PC-3 (cell line): Measurements from ENCODE around the gene LHX5. TPM values are rescaled to one million over a fixed set of nuclear protein-coding genes. Genes with fewer than 3 reads are reported as not detected.

Source experiments
- ATAC-seq: fragments of 200-7000 bp; cut with Tn5 transposase; 2 replicates; pipeline ENCODE4 v1.9.1; 2020; ENCODE audit warnings: mild to moderate bottlenecking, moderate library complexity
- BruUV-seq: library from RNA; stranded (reverse); fragments of 400-500 nt; replicated peaks from 2 replicates; lab custom pipeline; 2021; lab: Mats Ljungman, UMichigan
- CTCF ChIA-PET: fragments of 300-600 bp; sonication (Branson Sonifier 250); formaldehyde crosslinking; loops from one replicate; lab custom pipeline; 2022; ENCODE audit warnings: antibody characterized with exemption; lab: Charles Lee
- POLR2A ChIA-PET: fragments of 300-600 bp; sonication (Branson Sonifier 250); formaldehyde crosslinking; loops from one replicate; lab custom pipeline; 2022; ENCODE audit warnings: antibody characterized with exemption; ENCODE audit not compliant: unreplicated experiment; lab: Charles Lee
- DNase-seq: peaks from one replicate; pipeline ENCODE4 v3.0.0-alpha.2; 2015
- H2AFZ ChIP-seq: fragments of 300-600 bp; sonication (generic); 2 replicates; pipeline ENCODE4 v1.6.0; 2016; ENCODE audit warnings: antibody characterized with exemption, low read length
- H3F3A ChIP-seq: fragments of 300-600 bp; sonication (generic); one replicate; pipeline ENCODE4 v1.6.0; 2017; ENCODE audit warnings: antibody characterized with exemption, low read length, control low read depth, mild to moderate bottlenecking; ENCODE audit not compliant: unreplicated experiment
- H3K27ac ChIP-seq: fragments of 300-600 bp; sonication (generic); 2 replicates; pipeline ENCODE4 v1.5.1; 2016; ENCODE audit warnings: mild to moderate bottlenecking, low read length
- H3K27me3 ChIP-seq: fragments of 300-600 bp; sonication (generic); 2 replicates; pipeline ENCODE4 v1.6.1; 2016; ENCODE audit warnings: low read length, mixed read lengths
- H3K36me3 ChIP-seq: fragments of 300-600 bp; sonication (generic); 2 replicates; pipeline ENCODE4 v1.6.1; 2016; ENCODE audit warnings: low read depth, mixed run types, low read length, mixed read lengths
- H3K4me1 ChIP-seq: fragments of 300-600 bp; sonication (generic); 2 replicates; pipeline ENCODE4 v1.5.1; 2016; ENCODE audit warnings: low read length; ENCODE audit not compliant: insufficient read depth
- H3K4me2 ChIP-seq: fragments of 300-600 bp; sonication (generic); 2 replicates; pipeline ENCODE4 v1.6.0; 2016; ENCODE audit warnings: low read length
- H3K4me3 ChIP-seq: fragments of 300-600 bp; sonication (generic); 2 replicates; pipeline ENCODE4 v1.5.1; 2016; ENCODE audit warnings: mild to moderate bottlenecking, low read length, mixed read lengths
- H3K79me2 ChIP-seq: fragments of 300-600 bp; sonication (generic); 2 replicates; pipeline ENCODE4 v1.6.1; 2017; ENCODE audit warnings: low read length, mixed read lengths
- H3K9ac ChIP-seq: fragments of 300-600 bp; sonication (generic); 2 replicates; pipeline ENCODE4 v1.6.0; 2016; ENCODE audit warnings: mild to moderate bottlenecking, low read length
- H3K9me2 ChIP-seq: fragments of 300-600 bp; sonication (generic); replicated peaks from 2 replicates; pipeline ENCODE4 v1.6.1; 2016; ENCODE audit warnings: mixed run types, low read length, mixed read lengths
- H3K9me3 ChIP-seq: fragments of 300-600 bp; sonication (generic); 2 replicates; pipeline ENCODE4 v1.6.1; 2016; ENCODE audit warnings: low read length, mixed read lengths
- H4K20me1 ChIP-seq: fragments of 300-600 bp; sonication (generic); 2 replicates; pipeline ENCODE4 v1.6.1; 2016; ENCODE audit warnings: low read length, mixed read lengths
- CTCF ChIP-seq: fragments of 300-600 bp; sonication (generic); conservative IDR thresholded peaks from 2 replicates; pipeline ENCODE4 v1.5.1; 2017; ENCODE audit warnings: antibody characterized with exemption, low read depth, mild to moderate bottlenecking, low read length
- EZH2 ChIP-seq: fragments of 300-600 bp; sonication (generic); IDR thresholded peaks from one replicate; pipeline ENCODE4 v1.6.1; 2017; ENCODE audit warnings: antibody characterized with exemption, mild to moderate bottlenecking, low read length; ENCODE audit not compliant: unreplicated experiment
- EZH2phosphoT487 ChIP-seq: fragments of 300-600 bp; sonication (generic); IDR thresholded peaks from 2 replicates; pipeline ENCODE4 v1.6.1; 2018; ENCODE audit warnings: mild to moderate bottlenecking, antibody characterized with exemption, low read length, borderline replicate concordance
- intact Hi-C: fragments of 100-400 bp; cut with micrococcal nuclease; formaldehyde crosslinking; loops from 2 replicates; pipeline ENCODE4 v1.9.0; 2023
- total RNA-seq: library from RNA; depleted of rRNA; stranded (reverse); fragments of >200 nt; gene quantifications from 2 replicates; pipeline ENCODE4 v1.2.3, GENCODE V29; 2014

The LHX5 gene
- total RNA-seq, 1 experiment from 2014 or later, result 0.26 TPM

GRCh38 chr12:113480336-113480971 lies 8.8 kb upstream of the LHX5 start:
- Histone ChIP-seq H3K9me2 (no peaks in the 10 kb centered on the region), H3F3A (no peaks in the 10 kb centered on the region), H3K9ac (no peak overlapping the region), H4K20me1 (no peaks in the 10 kb centered on the region), H2AFZ (no peak overlapping the region), H3K4me1 (no peaks in the 10 kb centered on the region), H3K9me3 (no peaks in the 10 kb centered on the region), H3K27ac (no peak overlapping the region), H3K4me2 (no peak overlapping the region), H3K27me3 (peaks cover 91% of the 10 kb centered on the region), H3K79me2 (no peaks in the 10 kb centered on the region), H3K36me3 (no peaks in the 10 kb centered on the region), H3K4me3 (no peak overlapping the region)
- TF ChIP-seq CTCF (no peak), EZH2phosphoT487 (no peak), EZH2 (no peak)
- CTCF ChIA-PET, result no interaction called here
- POLR2A ChIA-PET, result no interaction called here
- DNase-seq (no peak), ATAC-seq (no peak)
- intact Hi-C loops, result no loop called here
- BruUV-seq, result no TSS peak

GRCh38 chr12:113479590-113480335 lies 8.1 kb upstream of the LHX5 start:
- Histone ChIP-seq H3K27ac (no peak overlapping the region), H3K9ac (no peak overlapping the region), H4K20me1 (no peaks in the 10 kb centered on the region), H3K79me2 (no peaks in the 10 kb centered on the region), H3F3A (no peaks in the 10 kb centered on the region), H3K4me1 (no peaks in the 10 kb centered on the region), H3K4me2 (no peak overlapping the region), H3K9me3 (no peaks in the 10 kb centered on the region), H3K4me3 (no peak overlapping the region), H3K9me2 (no peaks in the 10 kb centered on the region), H3K27me3 (peaks cover 91% of the 10 kb centered on the region), H3K36me3 (no peaks in the 10 kb centered on the region), H2AFZ (no peak overlapping the region)
- ATAC-seq (no peak), DNase-seq (no peak)
- BruUV-seq, result no TSS peak
- TF ChIP-seq CTCF (no peak), EZH2 (no peak), EZH2phosphoT487 (no peak)
- ChIA-PET POLR2A (no interaction called here), CTCF (no interaction called here)
- intact Hi-C loops, result no loop called here

GRCh38 chr12:113479216-113479589 lies 7.5 kb upstream of the LHX5 start:
- no peak overlapping the region for H3K4me3 ChIP-seq
- BruUV-seq, result no TSS peak
- no peak for DNase-seq
- peaks cover 91% of the 10 kb centered on the region for H3K27me3 ChIP-seq
- H3K9me3 ChIP-seq, result no peaks in the 10 kb centered on the region
- no peak overlapping the region for H3K4me2 ChIP-seq
- no peak for TF ChIP-seq CTCF
- H3F3A ChIP-seq, result no peaks in the 10 kb centered on the region
- H3K4me1 ChIP-seq, result no peaks in the 10 kb centered on the region
- POLR2A ChIA-PET, result no interaction called here
- ATAC-seq, result no peak
- H2AFZ ChIP-seq, result no peak overlapping the region
- H3K36me3 ChIP-seq, result no peaks in the 10 kb centered on the region
- CTCF ChIA-PET, result no interaction called here
- no peaks in the 10 kb centered on the region for H3K9me2 ChIP-seq
- H3K9ac ChIP-seq, result no peak overlapping the region
- H3K79me2 ChIP-seq, result no peaks in the 10 kb centered on the region
- intact Hi-C loops, result no loop called here
- no peaks in the 10 kb centered on the region for H4K20me1 ChIP-seq
- H3K27ac ChIP-seq, result no peak overlapping the region
